Breast epithelium (tissue), 4 donors: ENCODE measurements around the gene DOCK9. TPM values are rescaled to one million over a fixed set of nuclear protein-coding genes. Genes with fewer than 3 reads are reported as not detected.
A peak's percentile ranks its signal among the peaks of the same experiment; 100 is the strongest.
"Not testable (repeated sequence)": the region's sequence is repeated elsewhere in the genome, so short reads cannot be mapped to it uniquely, and the experiment has no call there.

Experiments used
- DNase-seq, 2 donors: peaks; one replicate each; pipeline ENCODE4 v3.0.0-alpha.2; 2019; ENCODE audit warnings: low spot score in 2 of 2
- H3K27ac ChIP-seq, 2 donors: fragments of 200-600 bp; sonication (generic) in 1 of 2; one replicate each; pipeline ENCODE4 v1.5.1; 2016 to 2019; ENCODE audit warnings: mild to moderate bottlenecking in 1 of 2
- H3K27me3 ChIP-seq, 2 donors: fragments of 200-600 bp; sonication (generic) in 1 of 2; one replicate each; pipeline versions ENCODE4 v1.5.1 to v1.6.0; 2017 to 2019; ENCODE audit warnings: control low read depth in 1 of 2, mild to moderate bottlenecking in 1 of 2
- H3K36me3 ChIP-seq: fragments of 200-600 bp; one replicate; pipeline ENCODE4 v1.5.1; 2019
- H3K4me1 ChIP-seq, 2 donors: fragments of 200-600 bp; sonication (generic); one replicate each; pipeline ENCODE4 v1.5.1; 2016 to 2019; ENCODE audit warnings: control low read depth in 1 of 2
- H3K4me3 ChIP-seq, 3 donors: fragments of 200-600 bp; sonication (generic); 1 replicate in 2 of 3; 2 replicates in 1 of 3; pipeline ENCODE4 v1.5.1; 2016 to 2019; ENCODE audit warnings: mild to moderate bottlenecking in 3 of 3, moderate library complexity in 2 of 3
- H3K9me3 ChIP-seq, 2 donors: fragments of 200-600 bp; sonication (generic) in 1 of 2; one replicate each; pipeline ENCODE4 v1.5.1; 2016 to 2019; ENCODE audit warnings: control low read depth in 1 of 2
- CTCF ChIP-seq, 3 donors: fragments of 450-650 bp; IDR thresholded peaks; one replicate each; pipeline ENCODE4 v1.5.1; 2016 to 2017; ENCODE audit warnings: antibody characterized with exemption in 3 of 3, mild to moderate bottlenecking in 3 of 3, moderate library complexity in 3 of 3
- POLR2A ChIP-seq: fragments of 450-650 bp; IDR thresholded peaks from one replicate; pipeline ENCODE4 v1.6.1; 2016; ENCODE audit warnings: antibody characterized with exemption, mild to moderate bottlenecking, moderate library complexity
- POLR2AphosphoS5 ChIP-seq, 3 donors: sonication (generic); formaldehyde crosslinking; IDR thresholded peaks; one replicate each; pipeline ENCODE4 v1.6.1; 2017; ENCODE audit warnings: antibody characterized with exemption in 3 of 3
- intact Hi-C: fragments of 100-400 bp; cut with DNase I; formaldehyde crosslinking; loops from one replicate; pipeline ENCODE4 v1.15.1; 2023; ENCODE audit warnings: low total_unique reads
- total RNA-seq, 3 donors: library from RNA; depleted of rRNA; stranded (reverse); fragments of >200 nt; gene quantifications; one replicate each; pipeline ENCODE4 v1.1.0, GENCODE V29; 2016

Gene DOCK9
- total RNA-seq, 3 donors from 2014 or later, result 85.5 to 155 (median 92.2) TPM

- DNase-seq, result no peak
- H3K4me1 ChIP-seq, result no peaks in the 10 kb centered on the region
- no peaks in the 10 kb centered on the region for H3K36me3 ChIP-seq
- H3K27ac ChIP-seq, result peak overlapping the region; percentile 8 to 73
- no peaks in the 10 kb centered on the region for H3K9me3 ChIP-seq
- TF ChIP-seq CTCF (IDR thresholded peaks at IDR 0.05), result no peak
- TF ChIP-seq POLR2AphosphoS5 (IDR thresholded peaks at IDR 0.05), result no peak
- TF ChIP-seq POLR2A, result no peak
- no peaks in the 10 kb centered on the region for H3K27me3 ChIP-seq
- H3K4me3 ChIP-seq, result no peak overlapping the region
- intact Hi-C loops, result no loop called here
Observed at GRCh38 chr13:98820744-98821371, 157.0 kb downstream of the DOCK9 start.

- intact Hi-C loops, result no loop called here
- no peaks in the 10 kb centered on the region for H3K4me1 ChIP-seq
- H3K36me3 ChIP-seq, result no peaks in the 10 kb centered on the region
- no peak for TF ChIP-seq CTCF (IDR thresholded peaks at IDR 0.05)
- no peak overlapping the region for H3K4me3 ChIP-seq
- H3K9me3 ChIP-seq, result no peaks in the 10 kb centered on the region
- no peaks in the 10 kb centered on the region for H3K27me3 ChIP-seq
- no peak overlapping the region for H3K27ac ChIP-seq
- DNase-seq, result no peak
Observed at GRCh38 chr13:98820300-98820699, 157.6 kb downstream of the DOCK9 start.

- Histone ChIP-seq H3K27me3 (no peaks in the 10 kb centered on the region), H3K4me1 (no peaks in the 10 kb centered on the region), H3K36me3 (no peaks in the 10 kb centered on the region), H3K9me3 (no peaks in the 10 kb centered on the region), H3K27ac (no peak overlapping the region), H3K4me3 (no peak overlapping the region)
- no peak for DNase-seq
- TF ChIP-seq CTCF (IDR thresholded peaks at IDR 0.05) (no peak), POLR2A (no peak), POLR2AphosphoS5 (IDR thresholded peaks at IDR 0.05) (no peak)
- intact Hi-C loops, result no loop called here
Observed at GRCh38 chr13:98819382-98820010, 158.4 kb downstream of the DOCK9 start.

- H3K4me1 ChIP-seq, result no peaks in the 10 kb centered on the region
- no peaks in the 10 kb centered on the region for H3K9me3 ChIP-seq
- H3K4me3 ChIP-seq, result no peak overlapping the region
- TF ChIP-seq CTCF (IDR thresholded peaks at IDR 0.05) (no peak), POLR2A (no peak), POLR2AphosphoS5 (IDR thresholded peaks at IDR 0.05) (no peak)
- no peak for DNase-seq
- H3K27me3 ChIP-seq, result no peaks in the 10 kb centered on the region
- no peak overlapping the region for H3K27ac ChIP-seq
- H3K36me3 ChIP-seq, result no peaks in the 10 kb centered on the region
- intact Hi-C loops, result loop anchor here (2.0 kb wide), 1 partner anchor 34 kb away; no protein-coding TSS in a partner anchor
Observed at GRCh38 chr13:98816406-98816805, 161.5 kb downstream of the DOCK9 start.

- Histone ChIP-seq H3K9me3 (no peaks in the 10 kb centered on the region), H3K36me3 (no peaks in the 10 kb centered on the region), H3K27ac (no peak overlapping the region), H3K4me1 (no peaks in the 10 kb centered on the region), H3K27me3 (no peaks in the 10 kb centered on the region), H3K4me3 (no peak overlapping the region)
- TF ChIP-seq POLR2A, result no peak
- TF ChIP-seq CTCF (IDR thresholded peaks at IDR 0.05), result no peak
- TF ChIP-seq POLR2AphosphoS5 (IDR thresholded peaks at IDR 0.05), result no peak
- intact Hi-C loops, result no loop called here
- no peak for DNase-seq
Observed at GRCh38 chr13:98813993-98814392, 163.9 kb downstream of the DOCK9 start.

GRCh38 chr13:98812186-98812790 lies 165.6 kb downstream of the DOCK9 start:
- H3K4me1 ChIP-seq, H3K27me3 ChIP-seq, H3K9me3 ChIP-seq, intact Hi-C loops, DNase-seq, H3K27ac ChIP-seq, H3K36me3 ChIP-seq, H3K4me3 ChIP-seq: not testable (repeated sequence)
